H9 (cell line): ENCODE results near the gene SEZ6. TPM values are rescaled to one million over a fixed set of nuclear protein-coding genes. Genes with fewer than 3 reads are reported as not detected.

Experiments
- DNase-seq: peaks from one replicate; pipeline ENCODE4 v3.0.0-alpha.2; 2017
- H2AFZ ChIP-seq: one replicate; pipeline ENCODE4 v1.6.1; 2013; ENCODE audit warnings: mild to moderate bottlenecking, low read length, control low read depth, moderate library complexity
- H2AK5ac ChIP-seq: 2 replicates; pipeline ENCODE4 v1.6.1; 2013; ENCODE audit warnings: low read length, control low read depth, mixed read lengths; ENCODE audit not compliant: insufficient read length
- H2BK120ac ChIP-seq: one replicate; pipeline ENCODE4 v1.6.1; 2013; ENCODE audit warnings: low read depth, mild to moderate bottlenecking, low read length, control low read depth, inconsistent platforms; ENCODE audit not compliant: poor library complexity, severe bottlenecking
- H2BK12ac ChIP-seq: 2 replicates; pipeline ENCODE4 v1.6.1; 2013; ENCODE audit warnings: low read length, control low read depth, mixed read lengths, low read depth; ENCODE audit not compliant: insufficient read length
- H2BK15ac ChIP-seq: 2 replicates; pipeline ENCODE4 v1.6.1; 2013; ENCODE audit warnings: low read depth, low read length, control low read depth
- H2BK20ac ChIP-seq: one replicate; pipeline ENCODE4 v1.6.1; 2013; ENCODE audit warnings: low read depth, mild to moderate bottlenecking, low read length, control low read depth, inconsistent platforms; ENCODE audit not compliant: poor library complexity, severe bottlenecking
- H2BK5ac ChIP-seq: 2 replicates; pipeline ENCODE4 v1.6.1; 2013; ENCODE audit warnings: low read length, control low read depth, mixed read lengths; ENCODE audit not compliant: insufficient read length
- H3K14ac ChIP-seq: 2 replicates; pipeline ENCODE4 v1.6.1; 2013; ENCODE audit warnings: low read length, control low read depth; ENCODE audit not compliant: insufficient read depth
- H3K18ac ChIP-seq: 2 replicates; pipeline ENCODE4 v1.6.1; 2013; ENCODE audit warnings: low read depth, mild to moderate bottlenecking, mixed read lengths, low read length, control low read depth; ENCODE audit not compliant: insufficient read length
- H3K23ac ChIP-seq: 2 replicates; pipeline ENCODE4 v1.6.1; 2013; ENCODE audit warnings: low read length, control low read depth, mixed read lengths, low read depth; ENCODE audit not compliant: insufficient read length
- H3K23me2 ChIP-seq: 2 replicates; pipeline ENCODE4 v1.6.1; 2013; ENCODE audit warnings: low read depth, mild to moderate bottlenecking, mixed read lengths, low read length, control low read depth; ENCODE audit not compliant: insufficient read length, poor library complexity, severe bottlenecking
- H3K27ac ChIP-seq: 2 replicates; pipeline ENCODE4 v1.5.1; 2013; ENCODE audit warnings: low read length, control low read depth, mixed read lengths, low read depth; ENCODE audit not compliant: insufficient read length
- H3K27me3 ChIP-seq: 2 replicates; pipeline ENCODE4 v1.6.1; 2013; ENCODE audit warnings: low read length, control low read depth, inconsistent platforms; ENCODE audit not compliant: insufficient read depth
- H3K4ac ChIP-seq: 2 replicates; pipeline ENCODE4 v1.6.1; 2013; ENCODE audit warnings: low read depth, mild to moderate bottlenecking, control low read depth, inconsistent platforms, low read length, moderate library complexity
- H3K4me1 ChIP-seq: 2 replicates; pipeline ENCODE4 v1.6.1; 2013; ENCODE audit warnings: low read length, control low read depth, inconsistent platforms; ENCODE audit not compliant: insufficient read depth
- H3K4me2 ChIP-seq: 2 replicates; pipeline ENCODE4 v1.6.1; 2013; ENCODE audit warnings: low read length, control low read depth, mixed read lengths; ENCODE audit not compliant: insufficient read length, insufficient read depth
- H3K56ac ChIP-seq: 2 replicates; pipeline ENCODE4 v1.6.1; 2013; ENCODE audit warnings: low read depth, mild to moderate bottlenecking, mixed read lengths, low read length, control low read depth; ENCODE audit not compliant: insufficient read length
- H3K79me1 ChIP-seq: 2 replicates; pipeline ENCODE4 v1.6.1; 2013; ENCODE audit warnings: low read depth, mild to moderate bottlenecking, moderate library complexity, low read length, control low read depth, inconsistent platforms; ENCODE audit not compliant: insufficient read depth, poor library complexity, severe bottlenecking
- H3K79me2 ChIP-seq: 2 replicates; pipeline ENCODE4 v1.6.1; 2013; ENCODE audit warnings: low read length, control low read depth, inconsistent platforms; ENCODE audit not compliant: insufficient read depth
- H3K9ac ChIP-seq: 2 replicates; pipeline ENCODE4 v1.6.1; 2013; ENCODE audit warnings: low read length, control low read depth, mixed read lengths; ENCODE audit not compliant: insufficient read length; ENCODE audit errors: extremely low read depth
- H3K9me3 ChIP-seq: one replicate; pipeline ENCODE4 v1.6.1; 2013; ENCODE audit warnings: low read depth, low read length, inconsistent platforms; ENCODE audit not compliant: control insufficient read depth
- H3T11ph ChIP-seq: one replicate; pipeline ENCODE4 v1.6.1; 2013; ENCODE audit warnings: mild to moderate bottlenecking, low read length, control low read depth, inconsistent platforms
- H4K20me1 ChIP-seq: one replicate; pipeline ENCODE4 v1.6.1; 2013; ENCODE audit not compliant: control insufficient read depth, insufficient read length, insufficient read depth
- H4K5ac ChIP-seq: 2 replicates; pipeline ENCODE4 v1.6.1; 2013; ENCODE audit warnings: low read depth, mild to moderate bottlenecking, mixed read lengths, low read length, control low read depth; ENCODE audit not compliant: insufficient read length
- H4K8ac ChIP-seq: replicated peaks from 2 replicates; pipeline ENCODE4 v1.6.1; 2013; ENCODE audit warnings: low read length, control low read depth, mixed read lengths, low read depth; ENCODE audit not compliant: insufficient read length
- H4K91ac ChIP-seq: 2 replicates; pipeline ENCODE4 v1.6.1; 2013; ENCODE audit warnings: low read depth, mild to moderate bottlenecking, moderate library complexity, mixed read lengths, low read length, control low read depth; ENCODE audit not compliant: insufficient read length
- H3K27ac Mint-ChIP-seq, 3 experiments: 2 replicates in 2 of 3; 3 replicates in 1 of 3; pipeline ENCODE4 v1.8.0; 2020 to 2021; ENCODE audit warnings: mixed read lengths in 3 of 3, mild to moderate bottlenecking in 1 of 3, moderate library complexity in 1 of 3
- H3K27me3 Mint-ChIP-seq: 2 replicates; pipeline ENCODE4 v1.8.0; 2021; ENCODE audit warnings: low read depth, mild to moderate bottlenecking, moderate library complexity, mixed read lengths
- H3K36me3 Mint-ChIP-seq, 3 experiments: 2 replicates in 2 of 3; 3 replicates in 1 of 3; pipeline ENCODE4 v1.8.0; 2020 to 2021; ENCODE audit warnings: low read depth in 3 of 3, mixed read lengths in 3 of 3; ENCODE audit not compliant: insufficient read depth in 1 of 3
- H3K4me1 Mint-ChIP-seq, 2 experiments: 2 replicates each; pipeline ENCODE4 v1.8.0; 2020; ENCODE audit warnings: mixed read lengths in 2 of 2
- H3K4me3 Mint-ChIP-seq, 2 experiments: 2 replicates in 1 of 2; 3 replicates in 1 of 2; pipeline ENCODE4 v1.8.0; 2020 to 2021; ENCODE audit warnings: mild to moderate bottlenecking in 2 of 2, mixed read lengths in 2 of 2, moderate library complexity in 1 of 2
- H3K9me3 Mint-ChIP-seq, 2 experiments: 2 replicates in 1 of 2; 3 replicates in 1 of 2; pipeline ENCODE4 v1.8.0; 2020; ENCODE audit warnings: mild to moderate bottlenecking in 2 of 2, mixed read lengths in 2 of 2, moderate library complexity in 1 of 2
- CTCF ChIP-seq: fragments of 200-600 bp; sonication (generic); conservative IDR thresholded peaks from 3 replicates; pipeline ENCODE4 v1.8.0; 2021; ENCODE audit warnings: antibody characterized with exemption, mild to moderate bottlenecking
- WGBS: extraction: QIAGEN DNeasy Blood & Tissue Kit; methylation state at CpG from one replicate; pipeline ENCODE4 v1.1.7; 2013; ENCODE audit warnings: missing lambda C conversion rate, low lambda C conversion rate, mixed read lengths; ENCODE audit not compliant: insufficient read length; ENCODE audit errors: extremely low coverage; 5-methylcytosine and 5-hydroxymethylcytosine counted together
- total RNA-seq: library from RNA; stranded (reverse); gene quantifications from 2 replicates; pipeline ENCODE4 v1.2.1, GENCODE V29; 2021

SEZ6 gene
- total RNA-seq, 1 experiment from 2014 or later, result 1.8 TPM

- peaks cover 8% of the 10 kb centered on the region for H3K27me3 Mint-ChIP-seq
- Histone ChIP-seq H2AK5ac (no peak overlapping the region), H3K9me3 (no peaks in the 10 kb centered on the region), H3K14ac (no peak overlapping the region), H3T11ph (no peak overlapping the region), H3K4me1 (peaks cover 15% of the 10 kb centered on the region), H3K4ac (no peak overlapping the region), H3K79me1 (no peaks in the 10 kb centered on the region), H4K5ac (no peak overlapping the region), H3K27ac (no peak overlapping the region), H3K79me2 (no peaks in the 10 kb centered on the region), H4K20me1 (no peaks in the 10 kb centered on the region), H2AFZ (no peak overlapping the region), H4K91ac (no peak overlapping the region), H2BK20ac (no peak overlapping the region), H3K27me3 (no peaks in the 10 kb centered on the region), H3K56ac (no peak overlapping the region), H2BK5ac (no peak overlapping the region), H4K8ac (no peak overlapping the region), H2BK12ac (no peak overlapping the region), H2BK120ac (no peak overlapping the region), H3K18ac (peak overlapping the region; percentile 15), H3K23ac (no peak overlapping the region), H2BK15ac (no peak overlapping the region), H3K9ac (no peak overlapping the region), H3K23me2 (no peaks in the 10 kb centered on the region), H3K4me2 (peak overlapping the region; percentile 43)
- no peak for TF ChIP-seq CTCF
- H3K4me3 Mint-ChIP-seq, result no peak overlapping the region
- WGBS, result no CpG with 5 or more reads among the region's 5 CpGs
- H3K9me3 Mint-ChIP-seq, result peaks cover 19 to 20% of the 10 kb centered on the region in 2 experiments
- no peak for DNase-seq
- H3K4me1 Mint-ChIP-seq, result peaks cover 51% of the 10 kb centered on the region in 2 experiments
- peak overlapping the region; percentile 7 to 95 (median 65); a peak in 6 of 7 replicates for H3K27ac Mint-ChIP-seq
- H3K36me3 Mint-ChIP-seq, result peaks cover 13 to 20% (median 15%) of the 10 kb centered on the region in 3 experiments
These were observed 25.7 kb upstream of the SEZ6 start for GRCh38 chr17:29031488-29031887.
